ENCODE data around the gene DAB2.

The DAB2 gene

DNA sequence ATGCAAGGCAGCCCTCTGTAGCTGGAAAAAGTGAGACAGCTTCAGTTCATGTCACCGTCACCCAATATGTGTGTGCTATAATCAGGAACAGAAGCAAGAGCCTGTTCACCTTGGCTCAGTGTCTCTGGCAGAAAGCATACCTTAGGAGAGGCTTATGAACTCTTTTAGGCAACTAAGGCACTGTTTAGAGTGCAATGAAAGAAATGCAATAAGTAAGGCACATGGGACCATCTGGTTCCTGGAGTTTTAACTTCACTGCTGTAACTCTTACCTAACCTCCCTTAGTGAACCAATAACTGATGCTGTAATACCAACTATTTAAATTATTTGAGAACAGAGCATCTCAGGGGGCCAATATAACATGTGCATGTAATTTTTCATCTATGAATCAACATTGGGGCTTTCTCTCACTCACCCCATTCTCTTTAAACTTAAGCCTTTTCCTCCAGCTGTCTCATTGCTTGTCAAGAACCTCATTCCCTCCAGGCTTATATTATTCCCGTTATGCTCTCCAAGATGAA, 92.9 kb downstream of the DAB2 start:
- DNase-seq = no peak

DNA sequence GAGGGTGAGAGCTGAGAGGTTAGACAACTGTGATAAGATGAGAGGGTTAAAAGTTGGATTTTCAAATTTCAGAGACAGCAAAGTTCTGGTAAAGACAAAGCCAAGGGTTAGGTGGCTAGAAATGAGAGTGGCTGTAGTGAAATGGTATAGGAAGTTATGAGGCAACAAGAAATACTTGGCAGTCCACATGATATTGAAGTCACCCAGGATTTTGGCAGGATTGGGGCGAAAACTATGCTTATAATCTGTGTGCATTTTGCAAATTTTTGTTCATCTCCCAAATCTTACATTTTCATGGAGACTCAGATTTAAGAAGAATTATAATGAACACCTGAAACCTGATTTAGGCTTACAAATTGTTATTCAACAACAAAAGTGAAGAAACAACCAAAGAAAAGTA, 96.0 kb downstream of the DAB2 start:
- no peak for DNase-seq

GRCh38 chr5:39323542-39323941, 101.2 kb downstream of the DAB2 start:
- DNase-seq = no peak

Data from DMS79 (cell line).